ENCODE measurements around the gene ZNF222.

The ZNF222 gene

DNA sequence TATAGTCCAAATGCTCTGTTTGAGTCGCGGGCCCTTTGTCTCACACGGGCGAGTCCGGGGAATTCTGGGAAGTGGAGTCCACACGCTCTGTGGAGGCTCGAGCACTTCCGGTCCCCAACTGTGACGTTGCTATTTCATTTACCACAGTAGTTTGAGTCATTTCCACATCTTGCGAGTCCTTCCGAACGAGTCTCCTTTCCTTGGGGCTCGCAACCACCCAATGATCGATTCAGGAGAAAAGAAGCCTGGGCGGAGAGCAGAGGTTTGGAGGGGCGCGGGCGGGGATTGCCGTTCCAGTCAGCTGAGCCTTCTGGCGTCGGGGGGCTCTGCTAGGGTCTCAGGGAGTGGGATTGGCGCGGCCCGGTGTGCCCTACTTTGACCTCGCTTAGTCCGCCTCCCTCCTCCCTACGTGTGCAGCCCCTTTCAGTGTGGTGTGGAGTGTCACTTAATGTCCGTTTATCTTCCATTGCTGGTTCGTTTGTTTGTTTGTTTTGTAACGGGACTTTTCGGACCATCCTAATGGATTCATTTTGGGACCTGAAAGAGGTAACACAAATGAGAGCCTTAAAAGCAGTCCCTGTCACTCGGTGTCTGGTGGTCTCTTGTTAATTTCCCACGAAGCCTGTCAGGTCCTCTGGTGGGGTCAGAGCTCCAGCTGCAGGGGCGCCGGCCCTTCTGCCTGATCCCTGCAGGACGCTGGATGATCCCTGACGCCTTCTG lies at the start of gene ZNF222:
Gene ZNF222, plus strand, starts transcription at position 163 of the 720 bp plus-strand sequence. Its CDS starts 58 bp downstream, at position 221.
- DNase-seq: peak; percentile 77

DNA sequence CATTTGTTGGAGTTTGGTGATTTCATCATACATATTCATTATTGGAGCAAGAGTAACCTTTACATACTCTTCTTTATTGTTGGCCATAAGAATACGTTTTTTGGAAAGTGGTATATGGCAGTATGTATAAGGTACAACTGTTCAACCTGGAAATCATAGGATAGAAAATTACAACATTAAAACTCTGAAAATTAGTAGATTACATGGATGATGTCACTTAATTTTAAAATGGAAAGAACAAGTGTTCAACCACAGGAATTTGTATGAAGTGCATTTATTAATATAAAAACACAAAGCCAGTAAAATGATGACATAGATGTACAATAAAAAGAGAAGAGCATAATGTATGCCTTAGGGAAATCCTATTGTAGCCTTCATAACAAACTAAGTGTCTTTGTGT lies 48.4 kb upstream of the ZNF222 start:
- no peak for DNase-seq

DNA sequence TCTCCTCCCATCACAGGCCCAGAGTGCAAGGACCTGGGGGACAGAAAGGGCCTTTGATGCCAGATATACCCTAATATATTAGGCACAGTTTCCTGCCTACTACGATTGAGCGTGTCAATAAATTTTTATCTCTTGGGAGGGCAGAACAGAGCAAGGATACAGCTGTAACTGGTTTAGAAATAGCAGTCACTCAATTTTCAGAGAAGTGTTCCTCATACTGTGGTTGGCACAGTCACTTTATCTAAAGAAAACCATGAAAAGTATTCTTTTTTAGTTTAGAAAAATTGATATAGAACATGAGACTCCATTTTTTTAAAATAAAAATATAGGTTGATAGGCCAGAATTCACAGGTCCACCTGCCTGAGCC lies 41.7 kb upstream of the ZNF222 start:
- no peak for DNase-seq

DNA sequence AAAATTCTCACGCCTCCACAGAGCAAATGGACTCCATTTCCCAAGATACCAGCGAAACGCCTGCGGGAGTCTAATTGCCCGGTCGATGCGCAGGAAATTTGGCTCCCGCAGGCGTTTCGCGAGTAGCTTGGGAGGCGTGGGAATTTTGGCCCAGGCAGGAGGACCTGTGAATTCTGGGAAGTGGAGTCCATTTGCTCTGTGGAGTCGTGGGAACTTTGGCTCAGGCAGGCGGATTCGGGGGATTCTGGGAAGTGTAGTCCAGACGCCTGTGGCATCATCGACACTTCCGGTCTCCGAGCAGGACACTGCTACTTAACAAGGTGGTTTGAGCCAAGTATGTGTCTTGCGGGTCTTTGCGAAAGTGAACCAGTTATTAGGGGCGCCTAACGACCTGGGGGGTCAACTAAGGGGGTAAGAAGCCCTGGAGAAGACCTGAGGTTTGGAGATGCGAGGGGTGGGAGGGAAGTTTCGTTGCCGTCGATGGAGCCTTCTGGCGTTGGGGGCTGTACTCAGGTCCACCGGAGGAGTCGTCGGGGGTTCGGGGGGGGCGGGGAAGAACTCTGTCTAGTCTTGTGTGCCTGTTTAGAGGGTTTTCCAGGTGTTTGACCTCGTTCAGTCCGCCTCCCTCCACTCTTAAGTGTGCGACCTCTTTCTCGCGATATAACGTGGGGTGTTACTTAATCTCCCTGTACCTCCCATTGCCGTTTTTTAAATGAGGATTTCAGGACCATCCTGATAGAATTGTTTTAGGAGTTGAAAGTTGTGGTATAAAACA lies 41.1 kb upstream of the ZNF222 start, which contains the start of gene ZNF155:
Gene ZNF155, plus strand, starts transcription at position 277 of the 775 bp plus-strand sequence. CDS start 4,356 bp downstream, outside the sequence.
- no peak for DNase-seq

DNA sequence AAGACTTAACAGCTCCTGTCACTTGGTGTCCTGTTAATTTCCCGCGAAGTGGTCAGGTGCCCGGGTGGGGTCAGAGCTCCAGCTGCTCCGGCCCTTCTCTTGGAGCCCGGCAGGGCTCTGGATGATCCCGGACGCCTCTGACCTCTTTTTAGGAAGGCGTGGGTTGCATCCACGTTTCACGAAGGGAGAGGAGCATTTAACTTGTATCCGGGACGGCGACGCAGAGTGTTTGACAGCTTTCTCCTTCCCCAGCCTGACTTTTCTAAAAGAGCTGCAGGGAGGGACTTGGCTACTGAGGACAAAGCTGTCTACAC lies 40.5 kb upstream of the ZNF222 start:
- DNase-seq: no peak

DNA sequence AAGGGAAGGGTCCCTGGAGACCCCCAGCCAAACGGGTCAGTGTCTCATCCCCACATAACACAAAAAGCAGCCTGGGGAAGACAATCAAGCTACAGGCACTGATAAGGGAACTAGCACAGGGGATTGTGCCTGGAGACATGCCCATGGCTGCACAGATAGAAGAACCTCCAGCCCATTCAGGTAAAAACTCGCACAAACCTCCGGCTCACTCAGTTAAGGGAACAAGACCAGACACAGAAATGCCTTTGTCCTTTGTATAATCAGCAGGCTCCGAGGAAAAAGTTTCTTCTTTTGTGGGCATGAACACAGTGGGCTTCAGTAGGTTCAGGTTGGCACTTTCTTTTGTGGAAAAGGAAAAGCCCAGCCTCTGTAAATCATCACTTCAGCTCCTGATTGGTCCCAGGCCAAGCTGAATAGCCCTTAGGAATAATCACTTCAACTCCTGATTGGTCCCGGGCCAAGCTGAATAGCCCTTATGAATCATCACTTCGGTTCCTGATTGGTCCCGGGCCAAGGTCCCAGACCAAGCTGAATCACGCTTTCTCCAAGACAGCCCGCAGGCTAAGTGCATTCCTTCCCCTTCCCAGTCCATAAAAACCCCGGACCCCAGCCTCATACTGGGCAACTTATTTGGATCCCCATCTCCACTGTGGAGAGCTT lies 27.4 kb upstream of the ZNF222 start:
- DNase-seq: no peak

DNA sequence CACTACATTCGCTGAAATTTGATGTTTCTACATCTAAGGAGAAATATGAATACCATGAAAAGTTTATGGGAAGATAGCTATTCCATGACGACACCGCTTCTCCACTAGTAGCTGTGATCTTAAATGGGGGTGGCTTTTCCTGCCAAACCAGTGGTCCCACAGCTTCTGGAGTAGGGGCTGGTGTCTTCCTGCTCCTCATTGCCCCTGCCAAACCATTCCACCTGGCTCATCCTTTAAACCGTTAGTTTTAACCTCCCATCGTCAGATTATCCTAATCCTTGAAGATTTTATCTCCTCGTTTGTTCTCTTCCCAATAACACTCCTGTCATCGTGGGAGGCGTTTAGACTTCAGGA lies 23.0 kb upstream of the ZNF222 start:
- no peak for DNase-seq

DNA sequence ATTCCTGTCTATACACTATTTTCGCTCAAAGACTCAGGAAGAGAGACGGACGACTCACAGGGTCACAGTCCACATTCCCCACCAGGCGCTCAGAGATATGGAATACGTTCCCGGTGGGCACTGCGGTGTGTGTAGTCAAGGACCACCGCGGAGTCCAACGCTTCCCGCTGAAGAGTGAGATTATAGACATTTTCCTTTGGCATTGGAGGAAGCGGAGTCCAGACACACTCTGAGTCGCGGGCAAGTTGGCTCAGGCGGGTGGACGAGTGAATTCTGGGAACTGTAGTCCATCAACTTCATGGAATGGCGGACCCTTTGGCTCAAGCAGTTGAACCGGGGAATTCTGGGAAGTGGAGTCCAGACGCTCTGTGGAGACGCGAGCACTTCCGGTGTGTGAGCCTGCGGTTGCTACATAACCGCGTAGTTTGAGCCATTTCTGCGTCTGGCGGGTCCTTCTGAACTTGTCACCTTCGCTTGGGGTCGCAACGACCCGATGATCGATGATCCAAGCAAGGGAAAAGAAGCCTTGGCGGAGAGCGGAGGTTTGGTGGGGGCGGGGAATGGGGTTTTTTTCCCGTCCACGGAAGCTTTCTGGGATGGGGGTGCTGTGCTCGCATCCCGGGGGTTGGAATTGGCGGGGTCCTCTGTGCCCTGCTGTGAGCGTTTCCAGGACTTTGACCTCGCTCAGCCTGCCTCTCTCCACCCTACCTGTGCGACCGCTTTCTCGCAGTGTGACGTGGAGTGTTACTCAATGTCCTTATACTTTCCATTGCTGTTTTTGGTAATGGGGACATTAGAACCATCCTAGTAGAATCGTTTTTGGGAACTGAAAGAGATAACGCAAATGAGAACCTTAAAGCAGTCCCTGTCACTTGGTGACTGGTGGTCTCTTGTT lies 22.4 kb upstream of the ZNF222 start, which contains the start of gene ZNF230:
Gene ZNF230, plus strand, starts transcription at position 392 of the 895 bp plus-strand sequence. CDS start 4,122 bp downstream, outside the sequence.
- peak; percentile 95 for DNase-seq

DNA sequence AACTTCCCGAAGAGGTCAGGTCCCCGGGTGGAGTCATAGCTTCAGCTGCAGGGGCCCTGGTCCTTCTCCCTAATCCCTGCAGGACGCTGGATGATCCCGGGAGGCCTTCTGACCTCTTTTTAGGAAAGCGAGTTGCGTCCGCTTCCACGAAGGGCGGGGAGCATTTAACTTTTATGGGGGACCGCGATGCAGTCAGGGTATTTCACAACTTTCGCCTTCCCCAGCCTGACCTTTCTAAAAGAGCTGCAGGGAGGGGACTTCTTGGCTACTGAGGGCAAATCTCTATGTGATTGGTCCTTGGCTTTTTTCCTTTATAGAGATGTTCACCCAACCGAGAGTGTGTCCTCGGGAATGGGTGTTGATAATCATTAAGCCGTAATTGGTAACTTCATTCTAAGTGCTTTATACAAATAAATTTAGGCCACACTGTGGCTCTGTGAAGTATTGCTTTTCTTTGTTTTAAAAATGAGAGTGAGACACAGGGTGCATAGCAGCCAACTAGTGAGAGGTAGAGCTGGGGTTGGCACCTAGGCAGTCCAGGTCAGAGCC lies 21.6 kb upstream of the ZNF222 start:
- DNase-seq: peak; percentile 9

DNA sequence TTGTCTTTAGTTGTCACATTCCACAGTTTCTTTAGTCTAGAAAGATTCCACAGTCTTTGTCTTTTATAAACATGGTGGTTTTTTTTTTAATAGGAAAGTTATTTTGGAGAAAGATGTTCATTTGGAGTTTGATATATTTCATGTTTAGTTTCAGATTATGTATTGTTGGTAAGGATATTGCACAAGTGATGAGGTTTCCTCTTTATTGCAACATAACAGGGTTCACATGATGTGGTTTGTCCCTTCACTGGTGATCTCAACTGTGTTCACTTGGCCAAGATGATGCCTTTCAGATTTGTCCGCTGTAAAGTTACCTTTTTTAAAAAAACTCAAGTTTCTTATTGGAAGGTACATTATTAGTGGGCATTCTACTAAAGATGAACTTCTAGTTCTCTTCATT lies 19.2 kb upstream of the ZNF222 start:
- no peak for DNase-seq

DNA sequence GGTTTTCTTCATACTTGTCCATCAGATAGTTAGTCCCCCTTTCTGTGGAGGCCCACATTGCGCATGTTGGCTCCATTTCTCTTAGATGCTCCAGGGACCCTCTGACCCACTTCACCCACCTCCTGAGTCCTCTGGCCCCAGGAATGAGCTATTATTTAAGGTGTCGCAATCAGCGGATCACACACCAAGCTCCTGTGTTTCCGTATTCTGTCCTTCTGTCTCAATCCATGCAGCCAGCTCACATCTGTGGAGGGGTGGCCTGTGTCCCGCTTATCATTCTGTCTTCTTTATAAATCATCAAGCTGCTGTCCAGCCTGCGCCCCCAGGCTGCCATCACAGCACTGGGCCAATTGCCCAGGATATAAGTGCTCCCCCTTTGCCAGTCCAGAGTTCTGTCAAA lies 17.7 kb upstream of the ZNF222 start:
- DNase-seq: no peak

DNA sequence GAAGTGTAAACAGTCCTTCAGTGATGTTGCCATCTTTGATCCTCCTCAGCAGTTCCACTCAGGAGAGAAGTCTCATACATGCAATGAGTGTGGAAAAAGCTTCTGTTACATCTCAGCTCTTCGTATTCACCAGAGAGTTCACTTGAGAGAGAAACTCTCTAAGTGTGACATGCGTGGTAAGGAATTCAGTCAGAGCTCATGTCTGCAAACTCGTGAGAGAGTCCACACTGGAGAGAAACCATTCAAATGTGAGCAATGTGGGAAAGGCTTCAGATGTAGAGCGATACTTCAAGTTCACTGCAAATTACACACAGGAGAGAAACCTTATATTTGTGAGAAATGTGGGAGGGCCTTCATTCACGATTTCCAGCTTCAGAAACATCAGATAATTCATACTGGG lies 14.7 kb upstream of the ZNF222 start:
- no peak for DNase-seq

DNA sequence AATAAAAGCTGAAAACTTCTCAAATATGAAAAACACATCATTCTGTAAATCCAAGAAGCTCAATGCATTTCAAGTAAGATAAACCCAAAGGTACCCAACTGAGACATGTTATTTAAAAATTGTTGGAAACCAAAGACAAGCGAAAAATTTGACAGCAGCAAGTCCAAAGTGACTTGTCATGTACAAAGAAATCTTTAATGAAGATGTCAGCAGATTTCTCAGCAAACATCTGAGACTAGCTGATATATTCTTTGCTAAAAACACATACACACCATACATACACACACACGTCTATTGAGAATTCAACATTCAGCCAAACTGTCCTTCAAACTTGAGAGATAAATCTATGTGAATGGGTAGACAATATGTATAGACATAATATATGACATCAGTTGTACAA lies 5.7 kb upstream of the ZNF222 start:
- DNase-seq: no peak

DNA sequence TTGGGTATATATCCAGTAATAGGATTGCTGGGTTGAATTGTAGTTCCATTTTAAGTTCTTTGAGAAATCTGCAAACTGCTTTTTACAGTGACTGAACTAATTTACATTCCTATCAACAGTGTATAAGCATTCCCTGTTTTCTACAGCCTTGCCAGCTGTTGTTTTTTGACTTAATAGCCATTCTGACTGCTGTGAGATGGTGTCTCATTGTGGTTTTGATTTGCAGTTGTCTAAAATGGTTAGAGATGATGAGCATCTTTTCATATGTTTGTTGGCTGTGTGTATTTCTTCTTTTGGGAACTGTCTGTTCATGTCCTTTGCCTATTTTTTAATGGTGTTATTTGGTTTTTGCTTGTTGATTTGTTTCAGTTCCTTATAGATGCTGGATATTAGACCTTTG lies 4.0 kb upstream of the ZNF222 start:
- DNase-seq: no peak

DNA sequence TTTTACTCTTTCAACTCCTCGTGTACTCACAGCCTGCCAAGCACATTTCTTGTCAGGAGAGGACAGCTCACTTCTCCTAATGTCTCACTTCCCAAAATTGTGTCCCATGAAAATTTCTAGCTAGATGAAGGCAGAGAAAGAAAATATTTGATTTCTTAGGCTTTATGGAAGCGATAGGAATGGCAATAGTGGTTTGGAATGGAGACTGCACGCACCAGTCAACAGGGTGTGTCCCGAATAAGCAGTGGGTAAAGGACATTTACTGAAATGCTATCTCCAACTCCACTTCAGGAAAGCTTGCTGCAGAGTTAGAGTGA lies 321 bp upstream of the ZNF222 start:
- DNase-seq: no peak

DNA sequence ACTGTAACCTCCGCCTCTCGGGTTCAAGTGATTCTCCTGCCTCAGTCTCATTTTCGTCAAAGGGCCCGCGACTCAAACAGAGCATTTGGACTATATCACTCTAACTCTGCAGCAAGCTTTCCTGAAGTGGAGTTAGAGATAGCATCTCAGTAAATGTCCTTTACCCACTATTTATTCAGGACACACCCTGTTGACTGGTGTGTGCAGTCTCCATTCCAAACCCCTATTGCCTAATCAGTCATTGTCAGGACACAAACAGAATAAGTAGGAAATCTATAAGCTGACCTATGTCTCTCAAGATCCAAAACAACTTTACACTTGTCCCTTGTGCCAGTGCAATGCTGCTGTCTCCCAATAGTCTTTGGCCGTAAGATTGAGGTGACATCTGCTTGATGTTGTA lies 1.4 kb downstream of the ZNF222 start:
- no peak for DNase-seq

DNA sequence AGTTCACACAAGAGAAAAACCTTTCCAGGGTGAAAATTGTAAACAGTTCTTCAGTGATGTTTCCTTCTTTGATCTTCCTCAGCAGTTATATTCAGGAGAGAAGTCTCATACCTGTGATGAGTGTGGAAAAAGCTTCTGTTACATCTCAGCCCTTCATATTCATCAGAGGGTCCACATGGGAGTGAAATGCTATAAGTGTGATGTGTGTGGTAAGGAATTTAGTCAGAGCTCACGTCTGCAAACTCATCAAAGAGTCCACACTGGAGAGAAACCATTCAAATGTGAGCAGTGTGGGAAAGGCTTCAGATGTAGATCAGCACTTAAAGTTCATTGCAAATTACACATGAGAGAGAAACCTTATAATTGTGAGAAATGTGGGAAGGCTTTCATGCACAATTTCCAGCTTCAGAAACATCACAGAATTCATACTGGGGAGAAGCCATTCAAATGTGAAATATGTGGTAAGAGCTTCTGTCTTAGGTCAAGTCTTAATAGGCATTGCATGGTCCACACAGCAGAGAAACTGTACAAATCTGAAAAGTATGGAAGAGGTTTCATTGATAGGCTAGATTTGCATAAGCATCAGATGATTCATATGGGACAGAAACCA lies 6.9 kb downstream of the ZNF222 start:
- no peak for DNase-seq

DNA sequence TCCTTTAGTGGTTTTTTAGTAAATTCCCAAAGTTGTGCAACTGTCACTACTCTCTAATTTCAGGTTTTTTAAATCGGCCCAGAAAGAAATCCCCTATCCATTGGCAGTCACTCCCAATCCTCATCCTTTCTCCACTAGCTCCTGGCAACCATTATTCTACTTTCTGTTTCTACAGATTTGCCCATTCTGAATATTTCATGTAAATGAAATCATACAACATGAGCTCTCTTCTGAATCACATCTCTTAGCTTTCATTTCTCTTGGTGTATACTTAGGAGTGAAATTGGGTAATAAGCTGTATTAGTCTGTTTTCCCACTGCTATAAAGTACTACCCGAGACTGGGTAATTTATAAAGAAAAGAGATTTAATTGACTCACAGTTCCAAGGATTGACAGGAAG lies 17.0 kb downstream of the ZNF222 start:
- no peak for DNase-seq

DNA sequence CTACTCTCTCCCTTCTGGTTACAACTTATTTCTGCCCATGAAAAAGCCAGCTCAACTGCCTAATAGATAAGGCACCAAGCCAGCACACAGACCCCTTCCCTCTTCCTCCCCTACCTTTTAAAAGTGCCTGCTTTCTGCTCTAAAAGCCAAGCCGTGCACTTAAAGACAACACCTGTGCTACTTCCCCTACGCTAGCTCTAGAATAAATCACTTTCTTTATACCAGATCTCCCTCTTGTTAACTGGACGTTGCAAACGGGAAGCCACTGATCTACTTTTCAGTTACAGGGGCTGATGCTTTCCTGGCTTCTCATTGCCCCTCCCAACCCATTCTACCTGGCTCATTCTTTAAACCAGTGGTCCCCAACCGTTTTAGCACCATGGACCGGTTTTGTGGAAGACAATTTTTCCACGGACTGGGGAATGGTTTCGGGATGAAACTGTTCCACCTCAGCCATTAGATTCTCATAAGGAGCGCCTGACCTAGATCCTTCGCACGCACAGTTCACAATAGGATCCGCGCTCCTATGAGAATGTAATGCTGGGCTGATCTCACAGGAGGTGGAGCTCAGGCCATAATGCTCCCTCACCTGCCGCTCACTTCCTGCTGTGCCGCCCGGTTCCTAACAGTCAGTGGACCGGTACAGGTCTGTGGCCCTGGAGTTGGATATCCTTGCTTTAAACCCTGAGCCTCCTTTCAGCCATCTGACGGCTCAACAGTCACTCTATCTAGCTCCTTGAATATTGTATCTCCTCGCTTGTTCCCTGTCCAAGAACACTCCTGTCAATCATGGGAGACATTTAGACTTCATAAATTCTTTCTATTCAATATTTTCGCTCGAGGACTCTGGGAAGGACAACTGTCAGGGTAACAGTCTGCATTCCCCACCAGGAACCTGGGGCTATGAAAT lies 25.8 kb downstream of the ZNF222 start:
- peak; percentile 78 for DNase-seq

DNA sequence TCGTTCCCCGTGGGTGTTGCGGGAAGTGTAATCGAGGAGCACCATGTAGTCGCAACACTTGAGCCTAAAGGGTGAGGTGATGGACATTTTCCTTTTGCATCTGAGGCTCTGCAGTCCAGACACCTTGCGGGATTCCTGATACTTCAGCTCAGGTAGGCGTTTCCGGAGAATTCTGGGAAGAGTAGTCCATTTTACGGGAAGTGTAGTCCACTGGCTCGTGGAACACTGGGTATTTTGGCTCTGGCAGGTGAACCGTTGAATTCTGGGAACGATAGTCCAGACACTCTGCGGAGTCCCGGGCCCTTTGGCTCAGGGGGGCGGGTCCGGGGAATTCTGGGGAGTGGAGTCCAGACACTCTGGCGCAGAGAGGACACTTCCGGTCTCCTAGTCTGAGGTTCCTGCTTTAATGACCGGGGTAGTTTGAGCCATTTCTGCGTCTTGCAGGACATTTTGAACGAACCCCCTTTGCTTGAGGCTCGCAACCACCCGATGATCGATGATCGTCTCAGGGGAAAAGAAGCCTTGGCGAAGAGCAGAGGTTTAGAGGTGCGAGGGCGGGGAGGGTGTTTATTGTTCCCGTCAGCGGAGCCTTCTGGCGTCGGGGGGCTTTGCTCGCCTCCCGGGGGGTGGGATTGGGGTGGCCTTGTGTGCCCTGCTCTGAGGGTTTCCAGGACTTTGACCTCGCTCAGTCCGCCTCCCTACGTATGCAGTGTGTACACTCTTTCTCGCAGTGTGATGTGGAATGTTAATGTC lies 26.6 kb downstream of the ZNF222 start, which contains the start of gene ZNF223:
Gene ZNF223, plus strand, starts transcription at position 387 of the 753 bp plus-strand sequence. CDS start 3,141 bp downstream, outside the sequence.
- peak; percentile 98 for DNase-seq
